GM19438 (cell line): ENCODE results near the gene ST8SIA2.

Experiments used
- ATAC-seq: cut with Tn5 transposase; IDR thresholded peaks from one replicate; pipeline ENCODE4 v1.9.1; 2021; ENCODE audit warnings: low read depth; ENCODE audit not compliant: unreplicated experiment

ST8SIA2 gene

DNA sequence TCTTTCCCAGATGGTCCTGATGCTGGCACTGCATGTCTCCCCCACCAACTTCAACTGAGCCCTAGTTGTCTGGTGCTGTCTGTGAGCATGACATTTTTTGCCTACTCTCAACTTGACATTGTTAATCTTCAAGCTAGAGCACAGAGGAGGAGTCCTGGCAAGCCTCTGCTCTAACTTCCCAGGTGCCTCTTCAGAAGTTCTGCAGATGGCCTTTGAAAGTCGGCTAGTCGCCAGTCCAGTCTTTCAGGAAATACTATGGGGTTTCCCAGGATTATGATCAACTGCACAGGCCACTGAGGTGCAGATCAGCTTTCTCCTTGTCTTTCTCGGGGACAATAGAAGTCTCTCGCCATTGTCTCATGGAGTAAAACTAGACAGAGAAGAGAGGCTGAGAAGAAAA lies 86.7 kb downstream of the ST8SIA2 start:
- no peak for ATAC-seq

DNA sequence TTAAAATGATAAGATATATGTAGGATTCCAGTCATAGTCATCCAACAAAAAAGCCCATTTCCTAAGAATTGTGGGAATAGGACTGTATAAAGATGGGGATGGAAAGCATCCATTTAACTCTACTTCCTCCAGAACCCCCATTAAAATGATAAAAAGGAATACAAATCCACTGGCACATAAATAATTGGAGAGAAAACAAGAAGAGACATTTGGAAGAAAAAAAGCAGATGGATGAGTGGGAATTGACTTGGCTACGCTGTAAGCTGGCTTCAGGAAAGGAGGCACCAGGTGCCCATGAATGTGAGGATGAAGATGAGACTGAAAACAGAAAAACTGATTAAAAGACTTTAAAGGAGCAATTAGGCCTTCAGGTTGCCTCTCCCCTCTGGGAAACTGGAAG lies 91.8 kb downstream of the ST8SIA2 start:
- no peak for ATAC-seq

DNA sequence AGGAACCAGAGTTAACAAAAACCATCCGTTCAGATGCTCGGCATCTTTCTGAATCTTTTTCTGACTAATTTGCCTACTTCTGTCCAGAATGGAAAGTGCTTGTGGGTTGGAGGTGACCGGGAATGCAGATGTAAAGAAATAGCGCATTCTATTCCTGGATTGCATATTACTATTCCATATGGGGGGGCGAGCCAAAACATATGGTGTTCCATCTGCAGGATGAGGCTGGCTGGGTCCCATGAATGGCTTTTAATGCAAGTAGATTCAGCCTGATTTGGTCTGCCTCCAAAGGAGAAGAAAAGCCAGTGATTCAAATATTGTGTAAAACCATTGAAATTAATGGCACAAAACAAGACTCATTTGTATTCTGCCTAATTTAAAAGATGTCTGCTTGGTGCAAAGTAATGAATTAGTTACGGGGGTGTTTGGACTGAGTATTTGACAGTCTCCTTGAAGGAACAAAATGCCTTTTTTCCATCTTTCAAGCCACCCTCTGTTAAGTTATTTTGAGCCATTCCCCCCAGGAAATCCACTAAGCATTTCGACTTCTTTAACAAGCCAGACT lies 99.0 kb downstream of the ST8SIA2 start:
- ATAC-seq: no peak

DNA sequence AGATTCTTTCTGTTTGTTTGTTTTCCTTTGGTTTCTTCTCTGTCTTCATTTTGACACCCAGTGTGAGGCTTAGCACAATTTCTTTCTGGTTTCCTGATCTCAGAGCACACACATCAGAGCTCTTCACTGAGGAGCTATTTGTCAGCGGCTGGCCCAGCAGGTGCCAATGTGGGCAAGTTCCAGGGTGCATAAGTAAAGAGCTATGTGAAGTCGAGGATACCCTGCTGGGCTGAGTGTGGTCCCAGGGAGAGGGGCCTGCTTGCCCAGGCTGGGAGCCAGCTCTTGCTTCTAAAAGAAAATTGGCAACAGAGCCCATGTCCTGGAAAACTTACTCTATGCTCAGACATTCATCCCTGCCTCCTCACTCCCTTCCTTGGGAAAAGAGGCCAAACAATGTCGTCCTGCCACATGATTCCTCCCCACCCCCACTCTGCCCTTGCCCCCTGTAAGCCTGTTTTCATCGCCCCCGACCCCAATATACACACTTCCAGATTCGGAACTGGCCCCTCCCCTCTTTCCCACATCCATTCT lies 101.2 kb downstream of the ST8SIA2 start:
- ATAC-seq: no peak

DNA sequence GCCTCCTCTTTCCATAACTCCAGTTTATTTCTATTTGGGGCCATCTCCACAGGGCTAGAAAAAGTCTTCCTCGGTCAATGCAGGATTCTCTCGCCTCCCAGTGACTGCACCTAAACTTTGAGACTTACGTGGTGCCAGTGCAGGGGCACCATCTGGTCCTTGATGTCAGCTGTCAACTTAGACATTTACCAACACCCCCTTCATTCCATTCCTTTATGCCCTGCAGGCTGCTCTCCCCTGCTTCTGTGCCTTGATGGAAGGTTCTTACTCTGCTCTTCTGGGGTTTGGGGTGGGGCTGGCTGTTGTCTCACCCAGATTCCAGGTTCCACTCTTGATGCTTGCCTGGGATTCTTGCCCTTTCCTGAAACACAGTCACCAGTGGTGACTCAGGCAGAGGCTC lies 101.8 kb downstream of the ST8SIA2 start:
- ATAC-seq: no peak

DNA sequence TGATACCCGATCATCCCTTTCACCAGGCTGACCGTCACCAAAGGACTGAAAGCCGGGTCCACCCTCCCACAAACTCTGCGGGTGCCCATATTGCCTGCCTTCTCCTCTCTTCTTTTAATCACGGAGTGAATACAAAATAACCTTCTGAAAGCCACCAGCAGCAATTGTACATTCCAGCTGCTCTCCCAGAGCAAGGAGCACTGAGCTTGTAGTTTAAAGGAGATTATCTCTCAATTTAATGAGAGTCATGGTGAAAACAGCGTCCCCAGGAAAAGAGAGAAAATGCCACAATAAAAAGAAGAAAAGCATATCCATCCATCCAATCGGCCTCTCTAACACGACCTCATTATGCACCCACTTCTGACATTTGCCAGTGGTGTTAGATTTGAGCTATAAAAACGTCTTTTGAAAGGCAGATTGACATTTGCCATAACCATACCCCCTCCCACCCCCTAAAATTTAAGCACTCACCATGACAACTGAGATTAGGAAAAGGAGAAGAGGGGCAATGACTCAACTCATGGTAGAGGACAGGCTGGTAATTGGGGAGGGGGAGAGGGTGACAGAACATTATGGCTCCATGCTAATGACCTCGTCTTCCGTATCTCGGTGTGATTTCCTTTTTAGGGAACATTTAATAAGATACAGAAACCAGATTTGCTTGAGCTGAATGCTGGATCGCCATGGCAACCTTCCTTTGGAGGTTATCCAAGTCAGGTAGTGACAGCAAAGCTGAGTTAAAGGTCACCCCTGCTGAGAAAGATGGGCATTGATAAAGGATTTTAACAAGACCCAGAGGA lies 106.2 kb downstream of the ST8SIA2 start:
- no peak for ATAC-seq

DNA sequence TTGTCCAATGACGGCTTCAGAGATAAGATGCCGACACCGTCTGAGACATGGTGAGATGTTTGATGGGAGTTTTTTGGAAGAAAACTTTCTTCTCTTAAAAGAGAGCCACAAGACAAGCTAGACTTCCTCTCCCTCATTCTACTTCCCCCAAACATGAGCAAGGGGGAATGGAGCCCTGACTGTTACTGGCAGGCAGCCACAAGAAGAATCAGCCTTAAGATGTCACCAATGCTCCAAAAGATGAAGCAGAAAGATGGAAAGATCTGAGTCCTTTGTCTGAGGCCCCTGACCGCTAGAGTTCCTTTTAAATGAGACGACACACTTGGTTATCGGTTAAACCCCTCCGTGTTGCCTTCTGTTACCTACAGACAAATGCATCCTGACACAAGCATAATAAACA lies 108.7 kb downstream of the ST8SIA2 start:
- no peak for ATAC-seq

DNA sequence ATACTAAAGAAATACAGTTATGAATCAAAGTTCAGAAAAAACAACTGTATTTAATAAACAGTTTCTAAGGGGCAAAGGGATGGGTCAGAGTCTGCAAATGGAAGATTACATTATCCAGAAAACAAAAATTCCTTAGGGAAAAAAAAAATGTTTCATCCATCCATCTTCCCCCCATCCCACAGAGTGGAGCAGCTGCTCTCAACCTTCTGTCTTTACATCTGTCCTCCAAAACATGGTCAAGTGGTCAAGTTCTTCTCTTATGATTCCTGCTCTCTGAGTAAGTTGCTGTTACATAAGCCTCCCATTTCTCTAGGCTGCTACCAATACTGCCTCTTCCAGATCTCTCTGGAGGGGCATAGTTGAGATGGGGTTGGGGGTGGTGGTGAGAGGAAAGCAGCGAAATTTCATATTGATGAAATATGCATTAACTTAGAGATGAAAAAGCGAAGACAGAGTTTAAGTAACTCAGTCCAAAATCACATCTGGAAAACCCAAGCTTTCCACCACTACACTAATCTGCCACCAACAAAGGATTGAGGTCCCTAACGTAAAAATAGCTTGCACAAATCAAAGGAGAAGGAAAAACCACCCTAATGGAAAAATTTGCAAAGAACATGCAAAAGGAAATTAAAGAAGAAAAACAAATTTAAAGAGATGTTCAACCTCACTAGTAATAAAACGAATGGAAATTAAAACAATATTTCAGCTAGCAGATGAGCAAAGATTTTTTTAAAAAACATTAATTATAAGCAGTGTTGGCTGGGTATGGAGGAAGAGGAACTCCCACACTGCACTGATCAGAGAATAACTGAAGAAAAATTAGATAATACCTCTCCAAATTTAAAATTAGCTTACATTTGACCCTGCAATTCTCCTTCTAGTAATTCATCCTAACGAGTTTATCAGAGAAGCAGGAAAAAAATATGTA lies 109.5 kb downstream of the ST8SIA2 start:
- ATAC-seq: no peak

DNA sequence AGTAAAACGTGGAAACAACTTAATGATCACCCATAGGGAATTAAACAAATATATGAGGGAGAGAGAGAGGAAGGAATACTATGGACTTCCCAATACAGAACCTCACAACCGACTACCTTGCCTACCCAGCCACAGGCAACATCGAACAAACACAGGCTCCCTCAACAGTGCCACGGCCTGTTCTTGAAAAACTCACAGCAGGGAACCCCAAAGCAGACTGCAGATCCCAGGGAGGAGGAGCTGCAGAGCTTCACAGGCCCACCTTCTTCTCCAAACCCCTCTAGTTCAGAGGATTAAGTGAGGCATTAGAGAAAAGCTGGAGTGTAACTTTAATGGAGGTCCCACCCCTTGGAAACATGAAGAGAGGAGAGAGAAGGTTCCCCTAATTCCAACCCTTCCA lies 110.2 kb downstream of the ST8SIA2 start:
- ATAC-seq: no peak

DNA sequence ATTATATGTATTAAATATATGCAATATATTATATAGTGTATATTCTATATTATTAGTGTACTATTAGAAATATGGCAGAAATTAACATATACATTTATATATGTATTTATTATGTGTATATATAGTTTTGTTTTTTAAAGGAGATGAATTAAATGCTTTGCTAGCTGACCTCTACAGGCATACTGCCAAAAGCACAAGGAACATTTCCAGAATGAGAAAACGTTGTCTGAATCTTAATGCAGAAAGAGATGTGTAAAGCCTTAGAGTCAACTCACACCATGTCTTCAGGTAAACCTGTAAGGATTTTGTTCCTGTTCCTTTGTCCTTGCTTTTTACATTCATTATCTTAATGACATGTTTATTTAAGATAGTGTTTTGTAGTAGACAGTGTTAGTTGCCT lies 111.9 kb downstream of the ST8SIA2 start:
- ATAC-seq: no peak

DNA sequence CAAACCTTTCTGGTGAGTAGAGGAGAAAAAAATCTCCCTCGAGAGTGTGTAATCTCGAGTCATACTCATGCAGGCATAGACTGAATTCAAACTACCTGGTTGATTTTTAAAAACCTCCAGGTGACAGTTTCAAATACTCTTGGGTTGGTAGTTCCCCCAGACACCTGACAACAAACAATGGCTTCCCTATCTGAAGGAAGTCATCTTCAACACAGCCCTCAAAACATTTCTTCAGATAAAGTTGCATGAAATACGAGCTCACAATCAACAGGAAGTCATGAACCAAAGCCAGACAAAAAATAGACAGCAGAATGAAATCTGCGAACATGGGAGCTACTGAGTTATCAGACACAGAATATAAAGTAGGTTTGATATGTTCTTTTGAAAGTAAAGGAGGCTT lies 112.8 kb downstream of the ST8SIA2 start:
- ATAC-seq: no peak

DNA sequence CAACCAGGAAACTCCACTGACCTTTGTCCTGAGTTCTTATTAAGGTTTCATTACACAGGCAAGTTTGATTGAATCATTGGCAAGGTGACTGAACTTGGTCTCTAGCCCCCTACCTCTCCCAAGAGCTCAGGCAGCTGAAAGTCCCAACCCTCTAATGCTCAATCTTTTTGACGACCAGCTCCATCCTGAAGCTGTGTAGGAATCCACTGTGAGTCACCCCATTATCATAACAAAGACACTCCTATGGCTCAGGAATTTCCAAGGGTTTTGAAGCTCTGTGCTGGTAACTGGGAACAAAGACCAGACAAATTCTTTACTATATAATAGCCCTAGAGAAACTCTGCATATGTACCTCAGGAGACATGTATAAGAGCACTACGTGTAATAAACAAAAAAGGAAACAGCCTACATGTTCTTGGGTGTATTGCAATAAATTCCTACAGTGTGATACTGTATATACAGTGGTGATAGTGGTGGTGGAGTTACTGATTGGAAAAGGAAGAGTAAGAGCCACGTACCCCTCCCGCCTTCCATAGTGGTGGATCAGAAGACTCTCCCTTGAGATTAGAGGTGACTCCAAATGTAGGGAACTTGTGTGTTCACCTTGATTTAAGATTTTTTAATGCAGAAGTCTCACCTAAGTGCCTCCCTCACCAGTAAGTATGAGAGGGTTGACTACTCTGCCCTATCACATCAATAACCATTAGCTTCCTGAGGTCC lies 116.6 kb downstream of the ST8SIA2 start:
- no peak for ATAC-seq
